GM19467 (cell line): ENCODE results near the gene KRT80.

ENCODE experiments used
- ATAC-seq: cut with Tn5 transposase; IDR thresholded peaks from one replicate; pipeline ENCODE4 v1.9.1; 2021; ENCODE audit warnings: mild to moderate bottlenecking, moderate library complexity; ENCODE audit not compliant: unreplicated experiment

Gene KRT80

DNA sequence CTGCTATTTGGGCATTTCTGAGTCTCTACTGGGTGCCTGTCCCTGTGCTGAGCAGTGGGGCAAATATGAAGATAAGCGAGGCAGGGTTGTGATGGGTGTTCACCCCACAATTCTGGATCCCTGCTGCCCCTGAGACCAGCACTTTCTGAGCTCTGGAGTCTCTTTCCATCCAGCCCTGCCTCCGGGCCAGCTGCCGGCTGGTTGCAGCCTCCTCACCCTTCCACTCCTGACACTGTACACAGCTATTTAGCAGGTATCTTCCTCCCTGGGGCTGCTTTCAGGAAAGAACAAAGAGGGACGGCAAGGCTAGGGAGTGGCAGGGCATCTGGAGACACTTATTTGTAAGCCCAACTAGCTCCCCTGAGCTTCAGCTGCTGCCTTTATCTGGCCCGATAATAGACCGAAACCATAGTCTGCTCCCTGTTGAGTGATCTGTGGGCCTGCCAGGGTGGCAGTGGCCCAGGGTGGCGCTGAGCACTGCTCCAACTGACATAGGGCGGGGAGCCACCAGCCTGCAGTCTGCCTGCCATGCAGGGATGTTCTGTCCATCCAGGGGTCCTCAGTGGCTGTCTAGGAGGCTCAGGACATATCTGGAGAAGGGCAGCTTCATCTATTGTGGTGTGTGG is 7.6 kb upstream of the KRT80 start:
- ATAC-seq: no peak

- no peak for ATAC-seq
These were observed 6.8 kb upstream of the KRT80 start for GRCh38 chr12:52198454-52199215.

- ATAC-seq: no peak
These were observed 5.8 kb upstream of the KRT80 start for GRCh38 chr12:52197371-52198231.

GRCh38 chr12:52195065-52195730 is 3.4 kb upstream of the KRT80 start:
- ATAC-seq: no peak

GRCh38 chr12:52193991-52194390 is 2.2 kb upstream of the KRT80 start:
- no peak for ATAC-seq

GRCh38 chr12:52193532-52193931 is 1.7 kb upstream of the KRT80 start:
- ATAC-seq: no peak

DNA sequence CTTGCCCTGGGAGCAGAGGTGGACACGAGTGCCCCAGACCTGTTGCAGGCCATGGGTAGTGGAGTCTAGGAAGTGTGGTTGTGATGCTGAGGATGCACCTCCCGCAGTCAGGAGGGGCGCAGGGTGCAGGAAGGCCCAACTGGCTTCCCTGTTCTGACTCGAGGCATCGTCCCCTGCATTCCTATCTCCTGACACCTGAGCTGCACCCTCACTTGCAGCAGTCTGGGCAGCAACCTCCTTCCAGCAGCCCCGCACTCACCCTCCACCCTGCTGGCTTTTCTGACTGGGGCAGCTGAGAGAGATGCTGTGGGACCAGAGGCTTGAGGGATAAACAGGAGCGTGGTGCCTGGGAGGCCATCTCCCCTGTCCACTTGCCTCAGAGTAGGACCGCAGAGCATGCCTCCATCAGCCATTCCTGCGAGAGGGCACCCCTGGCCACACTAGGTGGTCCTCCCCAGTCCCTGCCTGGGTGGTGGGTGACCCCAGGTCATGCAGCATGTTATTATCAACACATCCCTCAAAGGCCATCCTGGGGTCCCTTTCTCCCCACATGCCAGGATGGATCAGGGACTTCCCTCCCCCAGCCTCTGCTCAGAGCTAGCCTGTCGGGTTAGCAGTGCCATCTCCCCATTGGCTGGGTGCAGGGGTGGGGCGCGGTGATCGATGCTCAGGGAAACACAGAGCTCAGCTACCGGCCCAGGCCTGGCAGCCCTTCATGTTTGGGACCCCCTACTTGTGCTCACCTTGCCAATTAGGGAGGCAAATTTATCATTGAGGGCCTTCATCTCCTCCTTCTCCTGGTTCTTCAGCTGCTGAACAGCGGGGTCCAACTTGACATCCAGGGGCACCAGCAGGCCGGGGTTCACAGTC is 719 bp downstream of the KRT80 start:
- no peak for ATAC-seq

- ATAC-seq: no peak
These were observed 2.2 kb downstream of the KRT80 start for GRCh38 chr12:52189376-52190174.

DNA sequence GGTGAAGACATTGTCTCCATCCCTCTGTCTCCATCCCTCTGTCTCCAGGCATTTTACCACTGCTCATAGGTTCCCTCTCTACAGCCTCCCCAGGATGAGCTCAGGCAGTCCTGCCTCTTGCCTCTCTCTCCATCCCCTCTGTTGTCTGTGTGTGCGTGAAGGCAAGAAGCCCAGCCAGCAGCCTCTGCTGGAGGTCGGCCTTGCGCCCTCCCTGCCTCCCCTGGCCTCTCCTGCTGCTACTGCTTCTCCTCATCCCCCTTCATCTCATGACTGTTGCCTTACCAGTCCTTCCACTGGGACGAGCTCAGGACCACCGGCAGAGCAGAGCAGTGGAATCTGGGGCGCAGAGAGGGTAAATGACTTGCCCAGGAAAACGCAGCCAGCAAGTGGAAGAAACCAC is 3.2 kb downstream of the KRT80 start:
- ATAC-seq: no peak

DNA sequence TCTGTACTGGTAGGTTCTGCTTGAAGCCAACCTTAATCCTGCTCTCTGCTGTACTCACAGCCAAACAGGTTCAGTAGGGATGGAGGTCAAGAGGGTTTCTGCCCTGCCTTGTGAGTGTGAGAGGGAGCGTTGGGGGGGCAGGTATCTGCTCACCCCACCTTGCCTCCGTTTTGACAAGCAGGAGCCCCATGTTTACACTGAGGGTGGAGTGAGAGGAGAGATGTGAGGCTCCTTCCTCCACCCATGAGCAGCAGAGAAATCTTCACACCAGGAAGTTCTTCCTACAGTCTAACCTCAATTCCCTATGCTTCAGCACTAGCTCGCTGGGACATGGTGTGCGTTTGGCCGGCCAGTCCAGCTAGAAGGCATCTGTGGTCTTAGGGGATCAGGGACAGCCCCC is 4.2 kb downstream of the KRT80 start:
- no peak for ATAC-seq

DNA sequence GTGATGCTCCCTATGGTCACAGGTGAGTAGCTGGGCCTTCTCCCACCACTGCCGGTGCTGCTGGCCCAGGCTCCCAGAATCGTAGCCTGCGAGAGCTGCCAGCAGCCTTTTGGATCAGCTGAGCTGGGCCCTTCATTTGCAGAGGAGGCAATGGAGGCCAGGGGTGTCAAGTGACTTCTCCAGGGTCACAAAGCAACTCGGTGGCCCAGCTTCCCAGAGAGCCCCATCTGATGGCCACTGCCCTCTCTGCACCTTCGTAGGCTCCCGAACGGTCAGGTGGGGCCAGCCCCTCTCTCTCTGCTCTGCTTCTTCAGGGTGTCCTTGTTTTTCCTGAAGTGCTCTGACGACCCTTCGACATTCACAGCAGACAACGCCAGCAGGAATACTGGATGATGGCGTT is 4.6 kb downstream of the KRT80 start:
- no peak for ATAC-seq

DNA sequence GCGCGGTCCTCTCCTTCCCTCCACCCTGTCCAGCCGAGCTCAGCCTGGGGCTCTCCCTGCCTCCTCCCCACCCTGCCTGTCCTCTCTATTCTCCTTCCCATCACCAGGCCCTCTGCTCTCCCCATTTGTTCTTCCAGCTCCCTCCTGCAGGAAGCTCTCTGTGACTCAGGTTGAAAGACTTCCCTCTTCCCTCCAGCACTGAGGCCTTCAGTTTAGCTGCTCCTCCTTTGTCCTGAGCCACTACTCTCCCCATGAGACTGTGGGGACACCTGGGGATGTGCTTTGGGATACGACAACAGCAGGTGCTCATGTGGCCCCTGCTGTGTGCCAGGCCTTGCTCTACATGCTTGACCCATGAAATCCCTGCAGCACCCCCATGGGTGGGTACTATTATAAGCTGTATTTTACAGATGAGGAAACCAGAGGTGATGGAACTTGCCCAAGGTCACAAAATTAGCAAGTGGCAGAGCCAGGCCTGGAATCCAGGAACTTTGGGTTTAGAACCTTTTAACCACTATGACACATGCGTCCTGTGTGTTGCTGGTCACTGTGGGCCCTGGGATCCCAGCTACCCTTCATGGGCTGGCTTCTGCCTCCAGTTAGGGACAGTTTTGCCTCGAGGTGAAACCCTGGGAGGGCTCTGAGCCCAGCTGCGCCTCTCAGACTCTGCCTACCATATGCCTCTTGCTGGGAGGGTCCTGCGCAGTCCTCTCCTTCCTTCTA is 5.5 kb downstream of the KRT80 start:
- no peak for ATAC-seq

DNA sequence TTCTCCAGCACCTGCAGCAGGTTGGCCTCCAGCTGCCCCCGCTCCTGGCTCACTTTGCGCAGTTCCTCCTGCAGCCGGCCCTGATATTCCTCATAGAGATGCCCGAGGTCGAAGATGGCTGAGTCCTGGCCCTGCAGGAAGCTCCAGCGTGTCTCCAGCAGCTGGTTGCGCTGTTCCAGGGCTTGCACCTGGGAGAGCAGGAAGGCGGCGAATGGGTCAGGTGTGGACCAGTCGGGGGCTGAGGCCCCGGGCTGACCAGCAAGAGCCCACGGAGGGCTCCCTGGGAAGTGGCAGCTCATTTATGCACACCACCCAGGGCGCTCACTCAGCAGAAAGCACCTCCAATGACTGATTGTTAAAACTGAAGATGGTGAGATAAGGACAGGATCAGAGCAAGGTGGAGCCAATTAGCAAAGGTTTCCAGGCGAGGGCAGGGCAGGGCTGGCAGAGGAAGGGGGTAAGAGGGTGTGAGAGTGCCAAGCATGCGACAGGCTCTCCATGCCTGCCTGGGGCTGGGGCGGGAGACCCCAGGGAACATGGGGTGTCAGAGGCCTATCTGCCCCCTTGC is 6.3 kb downstream of the KRT80 start:
- ATAC-seq: no peak

DNA sequence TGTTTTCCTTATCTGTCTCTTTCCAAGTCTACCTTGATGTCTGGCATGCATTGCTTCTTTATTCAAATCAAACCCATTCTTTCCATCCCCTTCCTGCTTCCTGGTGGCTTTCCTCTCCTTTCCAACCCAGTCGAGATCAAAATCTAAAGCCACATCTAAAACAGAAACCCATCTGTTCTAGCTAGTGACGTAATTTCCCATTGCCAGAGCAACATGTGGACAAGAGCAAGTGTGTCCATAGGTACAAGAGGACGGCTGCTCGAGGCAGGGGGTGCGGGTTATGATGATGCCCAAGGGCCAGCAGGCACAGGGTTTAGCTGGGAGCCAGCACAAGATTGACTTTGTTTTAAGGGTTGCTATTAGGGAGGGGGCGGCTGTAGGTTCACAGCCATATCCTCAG is 7.0 kb downstream of the KRT80 start:
- ATAC-seq: no peak

DNA sequence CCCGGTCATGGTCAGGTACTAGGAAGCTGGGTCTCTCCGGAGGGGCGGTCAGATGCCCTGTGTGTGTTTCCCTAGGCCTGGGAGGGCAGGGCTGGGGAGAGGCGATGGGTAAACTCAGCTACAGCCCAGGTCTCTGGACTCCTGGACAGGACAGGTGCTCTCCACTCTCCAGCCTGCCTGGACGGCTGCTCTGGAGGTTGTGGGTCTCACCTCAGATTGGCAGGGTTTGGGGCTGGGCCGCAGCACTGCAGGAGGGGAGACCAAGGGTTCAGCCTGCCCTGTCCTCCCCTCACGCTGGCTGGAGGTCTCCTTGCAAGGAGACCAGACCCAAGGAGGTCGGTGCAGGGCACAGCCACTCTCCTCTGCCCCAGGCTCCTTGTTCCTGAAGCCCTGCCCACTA is 7.8 kb downstream of the KRT80 start:
- no peak for ATAC-seq

GRCh38 chr12:52183544-52183910 is 8.3 kb downstream of the KRT80 start:
- ATAC-seq: no peak

DNA sequence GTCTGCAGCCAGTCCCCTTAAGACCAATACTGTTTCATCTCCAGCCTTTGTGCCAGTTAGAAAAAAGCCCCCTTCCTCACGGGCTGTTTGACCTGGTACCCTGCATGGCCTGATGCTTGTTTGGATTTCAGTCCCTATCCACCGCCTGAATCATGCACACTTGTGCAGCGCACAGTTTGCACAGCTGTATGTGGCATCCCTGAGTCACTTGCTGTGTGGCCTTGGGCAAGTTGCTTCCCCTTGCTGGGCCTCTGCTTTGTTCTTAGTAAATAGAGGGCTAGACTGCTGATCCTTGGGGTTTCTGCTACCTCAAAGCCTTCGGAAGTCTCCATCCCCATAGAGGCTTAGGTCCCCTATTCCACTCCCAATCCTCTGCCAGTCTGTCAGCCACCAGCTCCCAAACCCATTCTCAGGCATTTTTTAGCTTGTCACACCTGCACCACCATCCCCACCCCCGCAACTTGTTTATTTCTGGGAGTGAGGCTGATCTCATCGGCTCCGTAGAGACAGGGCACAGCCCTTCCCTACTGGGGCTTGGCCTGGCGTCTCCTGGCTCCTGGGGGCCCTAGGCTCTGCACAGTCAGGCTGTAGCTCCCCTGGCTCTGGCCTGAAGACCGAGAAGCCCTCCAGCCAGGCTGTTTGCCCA is 8.8 kb downstream of the KRT80 start:
- no peak for ATAC-seq

DNA sequence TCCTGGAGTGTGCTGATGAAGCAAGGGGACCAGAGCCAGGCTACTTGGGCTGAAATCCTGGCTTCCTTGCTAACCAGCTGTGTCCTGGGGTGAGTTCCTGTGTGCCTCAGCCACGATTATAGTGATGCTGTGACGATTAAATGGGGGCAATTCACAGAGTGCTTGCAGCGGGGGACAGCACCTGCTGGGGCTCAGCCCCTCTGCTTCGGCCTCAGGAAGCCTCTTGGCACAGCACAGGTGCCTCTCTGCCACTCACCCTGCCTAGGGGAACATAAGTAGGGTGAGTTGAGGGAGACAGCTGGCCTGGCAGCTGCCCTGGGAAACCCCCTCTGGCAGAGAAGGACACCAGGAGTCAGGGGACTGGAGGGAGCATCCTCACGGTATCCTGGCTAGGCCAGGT is 9.4 kb downstream of the KRT80 start:
- ATAC-seq: no peak
